K562 (cell line): Measurements from ENCODE around the gene LEPROT. TPM values are rescaled to one million over a fixed set of nuclear protein-coding genes. Genes with fewer than 3 reads are reported as not detected.
A peak's percentile ranks its signal among the peaks of the same experiment; 100 is the strongest.

Source experiments
- CBFB ChIP-seq: sonication (generic); formaldehyde crosslinking; IDR thresholded peaks from 2 replicates; pipeline ENCODE4 v1.4.0; 2020; ENCODE audit warnings: mild to moderate bottlenecking, missing genetic modification reagents
- CC2D1A ChIP-seq: fragments of 450-650 bp; IDR thresholded peaks from 2 replicates; pipeline ENCODE4 v1.6.1; 2017; ENCODE audit warnings: mild to moderate bottlenecking
- GTF2B ChIP-seq: IDR thresholded peaks from 2 replicates; pipeline ENCODE4 v1.6.1; 2011; ENCODE audit not compliant: insufficient read length; ENCODE audit errors: extremely low read depth
- HNRNPL ChIP-seq: fragments of 200-400 bp; formaldehyde crosslinking; IDR thresholded peaks from 2 replicates; pipeline ENCODE4 v1.6.1; 2017; ENCODE audit warnings: low read depth, mild to moderate bottlenecking, low read length
- MBD2 ChIP-seq: sonication (generic); IDR thresholded peaks from 2 replicates; pipeline ENCODE4 v1.6.1; 2016; ENCODE audit warnings: low read depth, borderline replicate concordance
- NFIC ChIP-seq: fragments of 450-650 bp; IDR thresholded peaks from 2 replicates; pipeline ENCODE4 v1.6.1; 2017; ENCODE audit warnings: mild to moderate bottlenecking, inconsistent platforms
- PHF21A ChIP-seq: fragments of 450-650 bp; IDR thresholded peaks from 2 replicates; pipeline ENCODE4 v1.6.1; 2017; ENCODE audit warnings: low read depth, borderline replicate concordance
- PHF8 ChIP-seq: fragments of 200-600 bp; sonication (generic); IDR thresholded peaks from 2 replicates; pipeline ENCODE4 v1.6.1; 2012; ENCODE audit warnings: mixed run types, mild to moderate bottlenecking, inconsistent platforms, low read length, moderate library complexity, borderline replicate concordance
- RBBP5 ChIP-seq: fragments of 200-600 bp; sonication (generic); IDR thresholded peaks from 2 replicates; pipeline ENCODE4 v1.6.1; 2012; ENCODE audit warnings: borderline replicate concordance, mild to moderate bottlenecking, low read length, control low read depth, inconsistent platforms; ENCODE audit not compliant: insufficient read depth, poor library complexity, severe bottlenecking
- SNIP1 ChIP-seq: fragments of 450-650 bp; IDR thresholded peaks from 2 replicates; pipeline ENCODE4 v1.7.1; 2017; ENCODE audit warnings: low read depth, mild to moderate bottlenecking
- SRSF3 ChIP-seq: fragments of 200-400 bp; formaldehyde crosslinking; IDR thresholded peaks from 2 replicates; pipeline ENCODE4 v1.6.1; 2016; ENCODE audit warnings: mild to moderate bottlenecking, low read length, moderate library complexity; ENCODE audit not compliant: insufficient read depth
- SRSF9 ChIP-seq: fragments of 200-400 bp; formaldehyde crosslinking; IDR thresholded peaks from 2 replicates; pipeline ENCODE4 v1.6.1; 2017; ENCODE audit warnings: low read depth, low read length, borderline replicate concordance
- ZNF12 ChIP-seq: sonication (generic); formaldehyde crosslinking; IDR thresholded peaks from 2 replicates; pipeline ENCODE4 v1.4.0; 2020; ENCODE audit warnings: mild to moderate bottlenecking, missing genetic modification reagents
- ZNF143 ChIP-seq: sonication (generic); formaldehyde crosslinking; IDR thresholded peaks from 2 replicates; pipeline ENCODE4 v1.9.0; 2022; ENCODE audit warnings: mild to moderate bottlenecking, missing genetic modification reagents
- ZNF197 ChIP-seq: fragments of 200-800 bp; sonication (Bioruptor generic); IDR thresholded peaks from 2 replicates; pipeline ENCODE4 v1.6.1; 2016; ENCODE audit warnings: low read depth, missing genetic modification characterization, missing compliant biosample characterization
- polyA plus RNA-seq, 8 experiments: library from polyadenylated mRNA; depleted of rRNA in 4 of 8; stranded (reverse) in 5 of 8; unstranded in 3 of 8; fragments of >200 nt; fragmentation: Nextera tagmentation in 2 of 8; fragmentation: Illumina TruSeq in 1 of 8; extraction: Ambion mirVana in 2 of 8; extraction: Trizol in 1 of 8; gene quantifications; 2 replicates each; pipeline versions ENCODE4 v1.2.1 to v1.2.3, GENCODE V29; 2011 to 2014; ENCODE audit warnings: inconsistent platforms in 1 of 8, missing spikeins in 1 of 8
- total RNA-seq, 7 experiments: library from RNA; depleted of rRNA in 6 of 7; stranded (reverse); fragments of >200 nt in 6 of 7; fragmentation: Illumina TruSeq in 2 of 7; extraction: Trizol in 2 of 7; gene quantifications; 2 replicates each; pipeline versions ENCODE4 v1.2.1 to v1.2.3, GENCODE V29; 2011 to 2021; ENCODE audit warnings: low replicate concordance in 1 of 7
- TF ChIP-seq, protein P1 (sequence below), 2 experiments: fragments of 450-650 bp in 1 of 2; sonication (generic) in 1 of 2; formaldehyde crosslinking in 1 of 2; IDR thresholded peaks; 2 replicates each; pipeline versions ENCODE4 v1.7.1 to v1.9.0; 2016 to 2022; ENCODE audit warnings: inconsistent platforms in 1 of 2, mild to moderate bottlenecking in 1 of 2, missing genetic modification reagents in 1 of 2

The LEPROT gene
- total and polyA plus RNA-seq, 9 of the 15 experiments (the other 6 are each of a cell fraction or from before 2014, with no cell fraction given) = 28.1 to 97.5 (median 45.8) TPM

DNA sequence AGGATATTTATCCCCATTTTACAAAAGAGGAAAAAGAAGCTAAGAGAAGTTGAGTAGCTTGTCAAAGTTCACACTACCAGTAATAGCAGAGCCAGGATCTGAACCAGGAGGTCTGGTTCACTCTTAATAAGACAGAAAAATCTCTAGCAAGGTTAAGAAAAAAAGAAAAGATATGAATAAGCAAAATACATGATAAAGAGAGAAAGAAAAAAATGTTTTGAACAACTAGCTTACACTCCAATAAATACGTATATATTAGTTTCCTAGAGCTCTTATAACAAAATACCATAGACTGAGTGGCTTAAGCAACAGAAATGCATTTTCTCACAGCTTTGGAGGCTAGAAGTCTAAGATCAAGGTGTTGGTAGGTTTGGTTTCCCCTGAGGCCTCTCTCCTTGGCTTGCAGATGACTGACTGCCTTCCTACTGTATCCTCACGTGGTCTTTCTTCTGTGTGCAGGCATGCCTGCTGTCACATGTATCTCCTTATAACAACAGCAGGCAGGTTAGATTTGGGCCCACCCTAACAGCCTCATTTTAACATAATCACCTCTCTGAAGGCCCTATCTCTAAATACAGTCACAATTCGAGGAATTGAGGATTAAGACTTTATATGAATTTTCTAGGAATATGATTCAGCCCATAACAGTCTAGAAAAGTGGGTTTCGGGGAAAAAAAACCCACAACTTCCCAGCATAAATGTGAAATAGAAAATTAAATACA lies 60.4 kb downstream of the LEPROT start (continued):
- TF ChIP-seq, protein P1, sequence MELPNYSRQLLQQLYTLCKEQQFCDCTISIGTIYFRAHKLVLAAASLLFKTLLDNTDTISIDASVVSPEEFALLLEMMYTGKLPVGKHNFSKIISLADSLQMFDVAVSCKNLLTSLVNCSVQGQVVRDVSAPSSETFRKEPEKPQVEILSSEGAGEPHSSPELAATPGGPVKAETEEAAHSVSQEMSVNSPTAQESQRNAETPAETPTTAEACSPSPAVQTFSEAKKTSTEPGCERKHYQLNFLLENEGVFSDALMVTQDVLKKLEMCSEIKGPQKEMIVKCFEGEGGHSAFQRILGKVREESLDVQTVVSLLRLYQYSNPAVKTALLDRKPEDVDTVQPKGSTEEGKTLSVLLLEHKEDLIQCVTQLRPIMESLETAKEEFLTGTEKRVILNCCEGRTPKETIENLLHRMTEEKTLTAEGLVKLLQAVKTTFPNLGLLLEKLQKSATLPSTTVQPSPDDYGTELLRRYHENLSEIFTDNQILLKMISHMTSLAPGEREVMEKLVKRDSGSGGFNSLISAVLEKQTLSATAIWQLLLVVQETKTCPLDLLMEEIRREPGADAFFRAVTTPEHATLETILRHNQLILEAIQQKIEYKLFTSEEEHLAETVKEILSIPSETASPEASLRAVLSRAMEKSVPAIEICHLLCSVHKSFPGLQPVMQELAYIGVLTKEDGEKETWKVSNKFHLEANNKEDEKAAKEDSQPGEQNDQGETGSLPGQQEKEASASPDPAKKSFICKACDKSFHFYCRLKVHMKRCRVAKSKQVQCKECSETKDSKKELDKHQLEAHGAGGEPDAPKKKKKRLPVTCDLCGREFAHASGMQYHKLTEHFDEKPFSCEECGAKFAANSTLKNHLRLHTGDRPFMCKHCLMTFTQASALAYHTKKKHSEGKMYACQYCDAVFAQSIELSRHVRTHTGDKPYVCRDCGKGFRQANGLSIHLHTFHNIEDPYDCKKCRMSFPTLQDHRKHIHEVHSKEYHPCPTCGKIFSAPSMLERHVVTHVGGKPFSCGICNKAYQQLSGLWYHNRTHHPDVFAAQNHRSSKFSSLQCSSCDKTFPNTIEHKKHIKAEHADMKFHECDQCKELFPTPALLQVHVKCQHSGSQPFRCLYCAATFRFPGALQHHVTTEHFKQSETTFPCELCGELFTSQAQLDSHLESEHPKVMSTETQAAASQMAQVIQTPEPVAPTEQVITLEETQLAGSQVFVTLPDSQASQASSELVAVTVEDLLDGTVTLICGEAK (IDR thresholded peaks at IDR 0.05) = peak; percentile 40; the same call in 1 of the 2 replicates
- TF ChIP-seq, protein P1 (CRISPR knock-in tag; IDR thresholded peaks at IDR 0.05) = no peak
- no peak for TF ChIP-seq ZNF197 (CRISPR knock-in tag)
- TF ChIP-seq RBBP5 = no peak
- TF ChIP-seq SNIP1 = 0 out of 2 replicates have a peak, but pooled peaks have one; percentile 27
- TF ChIP-seq CBFB (CRISPR knock-in tag) = no peak
- TF ChIP-seq GTF2B = peak; percentile 20
- TF ChIP-seq SRSF3 = no peak
- no peak for TF ChIP-seq ZNF143 (CRISPR knock-in tag)
- no peak for TF ChIP-seq ZNF12 (CRISPR knock-in tag)
- peak; percentile 83; the same call in 1 of the 2 replicates for TF ChIP-seq CC2D1A
- TF ChIP-seq NFIC = peak; percentile 70
- TF ChIP-seq HNRNPL = no peak
- TF ChIP-seq MBD2 = no peak
- TF ChIP-seq SRSF9 = no peak
- no peak; the same call in 1 of the 2 replicates for TF ChIP-seq PHF8
- no peak for TF ChIP-seq PHF21A
